Vagina (tissue), 2 donors: ENCODE measurements around the gene TMEM45A. TPM values are rescaled to one million over a fixed set of nuclear protein-coding genes. Genes with fewer than 3 reads are reported as not detected.
"Not testable (repeated sequence)": the region's sequence is repeated elsewhere in the genome, so short reads cannot be mapped to it uniquely, and the experiment has no call there.

Source experiments
- DNase-seq, 2 donors: peaks; one replicate each; pipeline ENCODE4 v3.0.0-alpha.2; 2017; ENCODE audit errors: extremely low spot score in 2 of 2
- H3K27ac ChIP-seq: fragments of 200-600 bp; sonication (generic); one replicate; pipeline ENCODE4 v1.5.1; 2019
- H3K27me3 ChIP-seq: fragments of 200-600 bp; sonication (generic); one replicate; pipeline ENCODE4 v1.5.1; 2019
- H3K36me3 ChIP-seq, 2 donors: fragments of 200-600 bp; sonication (generic); one replicate each; pipeline ENCODE4 v1.5.1; 2017 to 2019
- H3K4me1 ChIP-seq: fragments of 200-600 bp; sonication (generic); one replicate; pipeline ENCODE4 v1.5.1; 2019
- H3K4me3 ChIP-seq, 2 donors: fragments of 200-600 bp; sonication (generic); 1 replicate in 1 of 2; 2 replicates in 1 of 2; pipeline ENCODE4 v1.5.1; 2016 to 2019
- H3K9me3 ChIP-seq: fragments of 200-600 bp; sonication (generic); one replicate; pipeline ENCODE4 v1.5.1; 2019
- POLR2A ChIP-seq, 2 donors: fragments of 450-650 bp; IDR thresholded peaks; one replicate each; pipeline ENCODE4 v1.6.1; 2017; ENCODE audit warnings: antibody characterized with exemption in 2 of 2, mild to moderate bottlenecking in 2 of 2, moderate library complexity in 2 of 2
- POLR2AphosphoS5 ChIP-seq, 2 donors: sonication (generic); formaldehyde crosslinking; IDR thresholded peaks; one replicate each; pipeline ENCODE4 v1.9.0; 2017; ENCODE audit warnings: antibody characterized with exemption in 2 of 2, mild to moderate bottlenecking in 2 of 2, low read depth in 1 of 2; ENCODE audit not compliant: insufficient read depth in 1 of 2
- intact Hi-C: fragments of 100-400 bp; cut with DNase I; formaldehyde crosslinking; loops from one replicate; pipeline ENCODE4 v1.15.1; 2023
- total RNA-seq: library from RNA; depleted of rRNA; stranded (reverse); fragments of >200 nt; gene quantifications from one replicate; pipeline ENCODE4 v1.2.3, GENCODE V29; 2016
- TF ChIP-seq, protein P1 (sequence below), 3 experiments: fragments of 450-650 bp in 2 of 3; fragments of 200-600 bp in 1 of 3; sonication (generic) in 1 of 3; IDR thresholded peaks; one replicate each; pipeline ENCODE4 v1.5.1; 2017 to 2019; ENCODE audit warnings: antibody characterized with exemption in 3 of 3, mild to moderate bottlenecking in 2 of 3, moderate library complexity in 2 of 3

TMEM45A gene
- total RNA-seq, 1 donor from 2014 or later, result 46.4 TPM

DNA sequence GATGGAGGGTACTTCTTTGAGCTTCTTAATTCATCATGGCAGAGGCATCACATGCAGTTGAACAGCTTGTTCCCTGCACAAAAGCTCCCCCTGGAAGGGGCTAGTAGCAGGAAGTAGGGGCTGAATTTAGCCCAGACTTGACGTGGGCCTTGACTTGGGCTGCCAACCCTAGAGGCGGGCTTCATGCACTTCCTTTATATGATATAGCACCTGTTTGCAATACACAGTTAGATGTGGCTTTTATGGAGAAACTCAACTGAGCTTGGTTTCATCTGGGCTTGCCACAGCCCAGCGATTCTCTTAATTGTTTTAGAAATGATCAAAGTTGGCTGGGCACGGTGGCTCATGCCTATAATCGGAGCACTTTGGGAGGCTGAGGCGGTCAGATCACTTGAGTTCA, 83.3 kb downstream of the TMEM45A start:
- DNase-seq, result no peak
- Histone ChIP-seq H3K4me1 (no peaks in the 10 kb centered on the region), H3K4me3 (no peak overlapping the region), H3K36me3 (no peaks in the 10 kb centered on the region), H3K27me3 (no peaks in the 10 kb centered on the region), H3K9me3 (no peaks in the 10 kb centered on the region), H3K27ac (no peak overlapping the region)
- intact Hi-C loops, result no loop called here
- no peak for TF ChIP-seq POLR2AphosphoS5 (IDR thresholded peaks at IDR 0.05; ENCODE audit: insufficient read depth in 1 of 2, low read depth in 1 of 2)
- no peak for TF ChIP-seq POLR2A (IDR thresholded peaks at IDR 0.05)
- TF ChIP-seq, protein P1, sequence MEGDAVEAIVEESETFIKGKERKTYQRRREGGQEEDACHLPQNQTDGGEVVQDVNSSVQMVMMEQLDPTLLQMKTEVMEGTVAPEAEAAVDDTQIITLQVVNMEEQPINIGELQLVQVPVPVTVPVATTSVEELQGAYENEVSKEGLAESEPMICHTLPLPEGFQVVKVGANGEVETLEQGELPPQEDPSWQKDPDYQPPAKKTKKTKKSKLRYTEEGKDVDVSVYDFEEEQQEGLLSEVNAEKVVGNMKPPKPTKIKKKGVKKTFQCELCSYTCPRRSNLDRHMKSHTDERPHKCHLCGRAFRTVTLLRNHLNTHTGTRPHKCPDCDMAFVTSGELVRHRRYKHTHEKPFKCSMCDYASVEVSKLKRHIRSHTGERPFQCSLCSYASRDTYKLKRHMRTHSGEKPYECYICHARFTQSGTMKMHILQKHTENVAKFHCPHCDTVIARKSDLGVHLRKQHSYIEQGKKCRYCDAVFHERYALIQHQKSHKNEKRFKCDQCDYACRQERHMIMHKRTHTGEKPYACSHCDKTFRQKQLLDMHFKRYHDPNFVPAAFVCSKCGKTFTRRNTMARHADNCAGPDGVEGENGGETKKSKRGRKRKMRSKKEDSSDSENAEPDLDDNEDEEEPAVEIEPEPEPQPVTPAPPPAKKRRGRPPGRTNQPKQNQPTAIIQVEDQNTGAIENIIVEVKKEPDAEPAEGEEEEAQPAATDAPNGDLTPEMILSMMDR (IDR thresholded peaks at IDR 0.05), result no peak

DNA sequence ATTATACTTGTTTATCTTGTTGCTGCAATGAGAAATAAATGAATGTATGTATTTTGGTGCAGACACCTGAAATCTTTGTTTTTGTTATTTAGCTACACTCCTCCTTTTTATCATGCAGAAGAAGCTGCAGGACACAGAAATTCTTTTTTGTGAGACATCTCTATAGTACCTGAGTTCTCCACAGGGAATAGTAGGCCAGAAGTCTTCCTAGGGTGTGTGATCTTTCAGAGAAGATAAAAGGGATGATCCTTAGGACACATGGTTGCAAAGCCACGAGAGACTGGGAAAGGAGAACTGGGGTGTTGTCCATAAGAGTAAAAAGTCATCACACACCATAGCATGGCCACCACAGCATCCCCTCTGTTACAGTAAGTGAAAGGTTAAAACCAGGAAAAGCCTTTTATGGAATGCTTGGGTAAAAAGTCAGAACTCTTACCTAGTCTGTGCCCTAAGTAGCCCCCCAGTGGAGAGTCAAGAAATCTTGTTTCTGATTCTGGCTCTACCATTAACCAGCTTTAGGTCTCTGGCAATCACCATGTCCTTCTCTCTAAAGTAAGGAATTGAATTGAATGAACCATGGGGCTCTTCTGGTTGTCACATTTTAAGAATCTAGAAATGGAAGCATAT, 85.1 kb downstream of the TMEM45A start:
- no peaks in the 10 kb centered on the region for H3K9me3 ChIP-seq
- intact Hi-C loops, result no loop called here
- no peak for DNase-seq
- H3K27me3 ChIP-seq, result no peaks in the 10 kb centered on the region
- no peak for TF ChIP-seq POLR2AphosphoS5 (IDR thresholded peaks at IDR 0.05; ENCODE audit: insufficient read depth in 1 of 2, low read depth in 1 of 2)
- no peak for TF ChIP-seq POLR2A (IDR thresholded peaks at IDR 0.05)
- TF ChIP-seq, protein P1 (IDR thresholded peaks at IDR 0.05), result no peak
- H3K4me1 ChIP-seq, result no peaks in the 10 kb centered on the region
- no peaks in the 10 kb centered on the region for H3K36me3 ChIP-seq
- no peak overlapping the region for H3K27ac ChIP-seq
- no peak overlapping the region for H3K4me3 ChIP-seq

DNA sequence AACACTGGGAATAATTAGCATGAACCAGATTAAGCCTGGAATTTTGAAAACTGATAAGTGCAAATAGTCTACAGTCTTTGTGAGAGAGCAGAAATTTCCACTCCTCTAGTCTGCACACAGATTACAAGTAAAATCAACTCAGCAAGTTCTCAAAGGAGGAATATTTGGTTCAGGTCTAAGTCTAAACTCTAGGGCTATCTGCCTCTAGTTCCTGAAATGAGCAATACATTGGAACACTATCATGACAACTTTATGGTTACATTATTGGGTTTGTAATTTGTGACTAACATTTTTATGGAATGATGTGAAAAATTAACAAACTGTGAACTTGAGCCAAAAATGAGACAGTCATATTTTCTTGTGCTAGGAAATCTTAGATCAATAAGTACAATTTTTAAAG, 86.2 kb downstream of the TMEM45A start:
- no peaks in the 10 kb centered on the region for H3K9me3 ChIP-seq
- no peaks in the 10 kb centered on the region for H3K36me3 ChIP-seq
- intact Hi-C loops, result no loop called here
- DNase-seq, result no peak
- no peak overlapping the region for H3K4me3 ChIP-seq
- no peak for TF ChIP-seq POLR2AphosphoS5 (IDR thresholded peaks at IDR 0.05; ENCODE audit: insufficient read depth in 1 of 2, low read depth in 1 of 2)
- TF ChIP-seq, protein P1 (IDR thresholded peaks at IDR 0.05), result no peak
- no peak overlapping the region for H3K27ac ChIP-seq
- H3K27me3 ChIP-seq, result no peaks in the 10 kb centered on the region
- H3K4me1 ChIP-seq, result no peaks in the 10 kb centered on the region

DNA sequence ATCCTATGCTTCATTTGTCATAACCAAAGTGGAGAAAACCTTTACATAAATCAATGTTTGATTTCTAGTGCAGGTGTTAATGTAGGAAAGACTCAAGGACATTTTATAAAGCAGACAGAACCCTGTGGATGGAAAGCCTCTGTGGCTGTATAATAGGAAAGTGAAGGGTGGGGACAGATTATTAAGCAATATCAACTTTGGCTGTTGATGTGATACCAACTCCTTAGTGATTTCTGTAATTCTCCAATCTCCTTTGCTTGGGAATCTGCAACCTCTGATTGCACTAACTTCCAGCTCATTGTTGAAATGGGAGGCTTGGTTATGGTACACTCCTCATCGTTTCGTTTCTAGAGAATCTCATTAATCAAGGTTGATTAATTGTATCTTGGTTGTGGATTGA, 87.7 kb downstream of the TMEM45A start:
- Histone ChIP-seq H3K36me3 (no peaks in the 10 kb centered on the region), H3K4me1 (no peaks in the 10 kb centered on the region), H3K4me3 (no peak overlapping the region), H3K27me3 (no peaks in the 10 kb centered on the region), H3K9me3 (no peaks in the 10 kb centered on the region), H3K27ac (no peak overlapping the region)
- TF ChIP-seq, protein P1 (IDR thresholded peaks at IDR 0.05), result no peak
- TF ChIP-seq POLR2AphosphoS5 (IDR thresholded peaks at IDR 0.05; ENCODE audit: insufficient read depth in 1 of 2, low read depth in 1 of 2) (no peak), POLR2A (IDR thresholded peaks at IDR 0.05) (no peak)
- no peak for DNase-seq
- intact Hi-C loops, result loop anchor here (10.0 kb wide), 1 partner anchor 745 kb away; no protein-coding TSS in a partner anchor

DNA sequence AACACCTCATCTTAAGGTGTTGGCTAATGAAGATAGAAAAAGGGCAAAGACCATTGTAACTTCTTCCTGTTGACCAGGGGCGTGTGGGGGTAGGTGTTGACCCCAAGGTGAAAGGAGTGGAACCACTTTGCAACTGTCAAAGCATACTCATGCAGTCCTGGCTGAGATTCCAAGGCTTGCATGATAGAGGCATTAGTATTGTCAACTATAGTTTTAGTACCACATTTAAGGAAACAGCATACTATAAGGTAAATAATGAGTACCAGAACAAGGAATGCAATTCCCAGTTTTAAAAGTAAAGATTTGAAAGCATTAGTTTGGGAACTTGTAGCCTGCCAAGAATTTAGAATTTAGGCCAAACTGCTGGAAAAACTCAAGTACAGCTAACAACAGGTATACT, 89.2 kb downstream of the TMEM45A start:
- Histone ChIP-seq H3K4me1 (no peaks in the 10 kb centered on the region), H3K4me3 (no peak overlapping the region), H3K27ac (no peak overlapping the region), H3K9me3 (no peaks in the 10 kb centered on the region), H3K27me3 (no peaks in the 10 kb centered on the region), H3K36me3 (no peaks in the 10 kb centered on the region)
- intact Hi-C loops, result loop anchor here (10.0 kb wide), 1 partner anchor 747 kb away; no protein-coding TSS in a partner anchor
- no peak for TF ChIP-seq POLR2AphosphoS5 (IDR thresholded peaks at IDR 0.05; ENCODE audit: insufficient read depth in 1 of 2, low read depth in 1 of 2)
- no peak for TF ChIP-seq POLR2A (IDR thresholded peaks at IDR 0.05)
- TF ChIP-seq, protein P1 (IDR thresholded peaks at IDR 0.05), result no peak
- no peak for DNase-seq

DNA sequence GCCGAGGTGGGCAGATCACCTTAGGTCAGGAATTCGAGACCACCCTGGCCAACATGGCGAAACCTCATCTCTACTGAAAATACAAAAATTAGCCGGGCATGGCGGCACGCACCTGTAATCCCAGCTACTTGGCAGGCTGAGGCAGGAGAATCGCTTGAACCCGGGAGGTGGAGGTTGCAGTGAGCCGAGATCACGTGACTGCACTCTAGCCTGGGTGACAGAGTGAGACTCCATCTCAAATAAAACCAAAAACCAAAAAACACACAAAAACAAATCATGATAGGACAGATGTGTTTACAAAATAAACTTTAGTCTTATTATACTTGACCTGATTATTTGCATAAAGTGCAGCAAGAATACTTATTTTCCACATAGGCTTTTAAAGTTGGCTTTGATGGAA, 89.7 kb downstream of the TMEM45A start:
- not testable (repeated sequence) for H3K27ac ChIP-seq

More for the DNA sequence above, 89.7 kb downstream of the TMEM45A start:
- not testable (repeated sequence) for H3K9me3 ChIP-seq, H3K4me3 ChIP-seq, DNase-seq, H3K27me3 ChIP-seq, H3K36me3 ChIP-seq, H3K4me1 ChIP-seq
- intact Hi-C loops, result loop anchor here (10.0 kb wide), 1 partner anchor 747 kb away; no protein-coding TSS in a partner anchor
